GM12878 (cell line): Measurements from ENCODE around the gene TPRX1. TPM values are rescaled to one million over a fixed set of nuclear protein-coding genes. Genes with fewer than 3 reads are reported as not detected.

Experiments used
- ATAC-seq: fragments of 200-7000 bp; cut with Tn5 transposase; 3 replicates; pipeline ENCODE4 v1.9.1; 2020; ENCODE audit warnings: mild to moderate bottlenecking, moderate library complexity
- BruUV-seq: library from RNA; stranded (reverse); fragments of 400-500 nt; replicated peaks from 2 replicates; lab custom pipeline; 2021; lab: Mats Ljungman, UMichigan
- CTCF ChIA-PET: fragments of 300-600 bp; sonication (Branson Sonifier 250); formaldehyde crosslinking; extraction: SDS; loops from one replicate; lab custom pipeline; 2021; ENCODE audit warnings: inconsistent platforms; lab: Yijun Ruan, JAX
- POLR2A ChIA-PET: fragments of 350-600 bp; formaldehyde crosslinking; extraction: SDS; loops from one replicate; lab custom pipeline; 2021; ENCODE audit warnings: inconsistent platforms; lab: Charles Lee
- RAD21 ChIA-PET: fragments of 300-600 bp; sonication (Branson Sonifier 250); formaldehyde crosslinking; loops from one replicate; lab custom pipeline; 2023; ENCODE audit warnings: antibody characterized with exemption; ENCODE audit not compliant: unreplicated experiment; lab: Charles Lee
- SMC1A ChIA-PET: fragments of 300-600 bp; sonication (Branson Sonifier 250); formaldehyde crosslinking; loops from one replicate; lab custom pipeline; 2023; ENCODE audit not compliant: unreplicated experiment, uncharacterized antibody; lab: Charles Lee
- DNase-seq: peaks from one replicate; pipeline ENCODE4 v3.0.0-alpha.2; 2011; ENCODE audit warnings: low read depth, low spot score
- FAIRE-seq: peaks from 3 replicates; lab custom pipeline; 2011; peaks lifted over from hg19 to GRCh38; lab: Jason Lieb, UNC
- H2AFZ ChIP-seq: 2 replicates; pipeline ENCODE4 v1.6.0; 2011; ENCODE audit warnings: low read depth, low read length, control low read depth; ENCODE audit not compliant: control insufficient read depth
- H3K27ac ChIP-seq: 2 replicates; pipeline ENCODE4 v1.5.1; 2011; ENCODE audit warnings: control low read depth; ENCODE audit not compliant: control insufficient read depth, insufficient read depth
- H3K27me3 ChIP-seq, 2 experiments: replicated peaks in 1 of 2; 2 replicates each; pipeline versions ENCODE4 v1.6.0 to v1.6.1; 2011; ENCODE audit warnings: low read length in 1 of 2; ENCODE audit not compliant: control insufficient read depth in 2 of 2, insufficient read depth in 2 of 2
- H3K36me3 ChIP-seq, 2 experiments: 2 replicates each; pipeline ENCODE4 v1.5.1; 2011; ENCODE audit warnings: low read length in 1 of 2; ENCODE audit not compliant: control insufficient read depth in 2 of 2, insufficient read depth in 2 of 2
- H3K4me1 ChIP-seq: 2 replicates; pipeline ENCODE4 v1.6.1; 2011; ENCODE audit warnings: mild to moderate bottlenecking, low read length, moderate library complexity, mixed read lengths; ENCODE audit not compliant: control insufficient read depth, insufficient read depth
- H3K4me2 ChIP-seq: 2 replicates; pipeline ENCODE4 v1.6.0; 2011; ENCODE audit warnings: control low read depth; ENCODE audit not compliant: control insufficient read depth, insufficient read depth
- H3K4me3 ChIP-seq: fragments of 200-600 bp; sonication (generic); 2 replicates; pipeline ENCODE4 v1.5.1; 2016
- H3K79me2 ChIP-seq: 2 replicates; pipeline ENCODE4 v1.6.0; 2011; ENCODE audit warnings: low read length; ENCODE audit not compliant: control insufficient read depth, insufficient read depth
- H3K9ac ChIP-seq: 2 replicates; pipeline ENCODE4 v1.8.0; 2011; ENCODE audit warnings: low read length, control low read depth, mixed read lengths; ENCODE audit not compliant: control insufficient read depth, insufficient read depth
- H3K9me3 ChIP-seq: replicated peaks from 3 replicates; pipeline ENCODE4 v1.5.1; 2011; ENCODE audit warnings: mild to moderate bottlenecking, low read length; ENCODE audit not compliant: control insufficient read depth, insufficient read depth
- H4K20me1 ChIP-seq: 2 replicates; pipeline ENCODE4 v1.6.0; 2011; ENCODE audit not compliant: control insufficient read depth, insufficient read depth
- MXI1 ChIP-seq: fragments of 150-350 bp; IDR thresholded peaks from 2 replicates; pipeline ENCODE4 v1.6.1; 2011; ENCODE audit warnings: low read depth, mild to moderate bottlenecking, inconsistent platforms, low read length, improper control_type of control experiment
- NKRF ChIP-seq: fragments of 450-650 bp; conservative IDR thresholded peaks from 2 replicates; pipeline ENCODE4 v1.6.1; 2017; ENCODE audit warnings: mild to moderate bottlenecking, moderate library complexity
- POLR2AphosphoS2 ChIP-seq: IDR thresholded peaks from 2 replicates; pipeline ENCODE4 v1.6.1; 2011; ENCODE audit warnings: low read depth, mild to moderate bottlenecking, low read length, improper control_type of control experiment, moderate library complexity
- TAF1 ChIP-seq: IDR thresholded peaks from 2 replicates; pipeline ENCODE4 v1.6.1; 2011; ENCODE audit warnings: mild to moderate bottlenecking, low read depth, low read length, borderline replicate concordance
- ZBTB4 ChIP-seq: fragments of 450-650 bp; formaldehyde crosslinking; IDR thresholded peaks from 2 replicates; pipeline ENCODE4 v1.4.0; 2022; ENCODE audit warnings: mild to moderate bottlenecking, moderate library complexity
- WGBS: methylation state at CpG from one replicate; pipeline ENCODE4 v1.1.6; 2016; ENCODE audit warnings: low lambda C conversion rate; ENCODE audit not compliant: insufficient replicate concordance, insufficient coverage; ENCODE audit errors: missing lambda C conversion rate; 5-methylcytosine and 5-hydroxymethylcytosine counted together
- in situ Hi-C: fragments of 300-500 bp; cut with MboI; formaldehyde crosslinking; loops from 9 replicates; pipeline ENCODE4 v1.14.3; 2018; ENCODE audit warnings: mixed read lengths
- intact Hi-C: fragments of 100-400 bp; cut with micrococcal nuclease; formaldehyde crosslinking; loops from one replicate; pipeline ENCODE4 v1.14.2; 2022; ENCODE audit not compliant: unreplicated experiment
- polyA plus RNA-seq, 11 experiments: library from polyadenylated mRNA; depleted of rRNA in 4 of 11; unstranded in 6 of 11; stranded (reverse) in 5 of 11; fragments of >200 nt; fragmentation: Nextera tagmentation in 4 of 11; fragmentation: Illumina TruSeq in 1 of 11; extraction: Ambion mirVana in 4 of 11; extraction: Trizol in 1 of 11; gene quantifications; 1 replicate in 1 of 11; 2 replicates in 10 of 11; pipeline versions ENCODE4 v1.2.1 to v1.2.3, GENCODE V29; 2011 to 2016; ENCODE audit warnings: inconsistent platforms in 2 of 11, missing spikeins in 2 of 11, low read depth in 1 of 11
- total RNA-seq, 4 experiments: library from RNA; depleted of rRNA in 3 of 4; stranded (reverse); fragments of >200 nt in 3 of 4; fragmentation: Illumina TruSeq in 1 of 4; extraction: Trizol in 1 of 4; gene quantifications; 2 replicates each; pipeline versions ENCODE4 v1.2.1 to v1.2.3, GENCODE V29; 2013 to 2021

TPRX1 gene
- total and polyA plus RNA-seq, 10 of the 15 experiments (the other 5 are each of a cell fraction or from before 2014, with no cell fraction given), result not detected

- POLR2A ChIA-PET, result interaction anchor here (0.6 kb wide), 1 partner anchor 387 kb away, joined by 3 read pairs; no protein-coding TSS in a partner anchor
- FAIRE-seq, result no peak
- TF ChIP-seq ZBTB4 (no peak), TAF1 (no peak), MXI1 (no peak), NKRF (no peak), POLR2AphosphoS2 (no peak)
These were observed 38.6 kb upstream of the TPRX1 start for GRCh38 chr19:47842941-47843340.

More at GRCh38 chr19:47842941-47843340, 38.6 kb upstream of the TPRX1 start:
- ATAC-seq (no peak), DNase-seq (no peak)
- Histone ChIP-seq H3K9ac (no peak overlapping the region), H4K20me1 (no peaks in the 10 kb centered on the region), H3K36me3 (no peaks in the 10 kb centered on the region), H2AFZ (no peak overlapping the region), H3K4me1 (no peaks in the 10 kb centered on the region), H3K27ac (no peak overlapping the region), H3K79me2 (no peaks in the 10 kb centered on the region), H3K27me3 (no peaks in the 10 kb centered on the region), H3K4me2 (no peak overlapping the region), H3K4me3 (no peak overlapping the region), H3K9me3 (no peaks in the 10 kb centered on the region)
- 13% methylated on average over 5 of the region's 5 CpGs for WGBS
- RAD21 ChIA-PET, result no interaction called here
- SMC1A ChIA-PET, result no interaction called here
- CTCF ChIA-PET, result interaction anchor here (1.0 kb wide), 1 partner anchor 53 kb away, joined by 3 read pairs; no protein-coding TSS in a partner anchor
- intact Hi-C loops (no loop called here), in situ Hi-C loops (no loop called here)
- BruUV-seq, result no TSS peak
